Chondrocyte (in vitro differentiated cells): ENCODE data around the gene TSPYL2. TPM values are rescaled to one million over a fixed set of nuclear protein-coding genes. Genes with fewer than 3 reads are reported as not detected.

Experiments
- DNase-seq: peaks from one replicate; pipeline ENCODE4 v3.0.0; 2021; ENCODE audit warnings: mixed read lengths, low spot score
- H3K27ac Mint-ChIP-seq: one replicate; pipeline ENCODE4 v1.8.0; 2021; ENCODE audit warnings: mild to moderate bottlenecking, moderate library complexity, mixed read lengths; ENCODE audit not compliant: unreplicated experiment
- H3K27me3 Mint-ChIP-seq: 2 replicates; pipeline ENCODE4 v1.8.0; 2021; ENCODE audit warnings: low read depth, mixed read lengths
- H3K36me3 Mint-ChIP-seq: 2 replicates; pipeline ENCODE4 v1.8.0; 2021; ENCODE audit warnings: low read depth, mixed read lengths
- H3K4me1 Mint-ChIP-seq: 2 replicates; pipeline ENCODE4 v1.8.0; 2021; ENCODE audit warnings: low read depth, mild to moderate bottlenecking, mixed read lengths
- H3K4me3 Mint-ChIP-seq: one replicate; pipeline ENCODE4 v1.8.0; 2021; ENCODE audit warnings: mild to moderate bottlenecking, moderate library complexity, mixed read lengths; ENCODE audit not compliant: unreplicated experiment
- H3K9me3 Mint-ChIP-seq: 2 replicates; pipeline ENCODE4 v1.8.0; 2021; ENCODE audit warnings: low read depth, mixed read lengths
- total RNA-seq: library from RNA; stranded (reverse); gene quantifications from 3 replicates; pipeline ENCODE4 v1.2.1, GENCODE V29; 2021
- TF ChIP-seq, protein P1 (sequence below): fragments of 200-600 bp; sonication (generic); IDR thresholded peaks from 2 replicates; pipeline ENCODE4 v1.5.0; 2021; ENCODE audit warnings: antibody characterized with exemption, mild to moderate bottlenecking, moderate library complexity

The TSPYL2 gene
- total RNA-seq, 1 donor from 2014 or later: 29.8 TPM

DNA sequence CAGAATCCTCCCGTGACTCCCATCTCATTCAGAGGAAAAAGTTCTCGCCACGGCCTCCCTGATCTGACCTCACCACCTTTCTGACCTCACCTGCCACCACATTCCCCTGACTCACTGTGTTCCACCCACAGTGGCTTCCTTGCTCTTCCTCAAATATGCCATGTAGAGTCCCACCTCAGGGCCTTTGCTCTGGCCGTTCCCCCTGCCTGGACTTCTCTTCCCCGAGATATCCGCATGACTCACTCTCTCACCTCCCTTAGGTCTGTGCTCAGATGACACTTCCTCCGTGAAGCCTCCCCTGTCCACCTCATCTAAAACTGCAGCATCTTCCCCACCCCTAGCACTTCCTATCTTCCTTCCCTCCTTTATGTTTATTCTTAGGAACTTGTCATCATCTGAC is 7.2 kb upstream of the TSPYL2 start:
- no peak for DNase-seq
- H3K9me3 Mint-ChIP-seq: no peaks in the 10 kb centered on the region
- H3K27me3 Mint-ChIP-seq: no peaks in the 10 kb centered on the region
- H3K36me3 Mint-ChIP-seq: peaks cover 3% of the 10 kb centered on the region
- no peak overlapping the region for H3K27ac Mint-ChIP-seq
- no peak overlapping the region for H3K4me3 Mint-ChIP-seq
- TF ChIP-seq, protein P1, sequence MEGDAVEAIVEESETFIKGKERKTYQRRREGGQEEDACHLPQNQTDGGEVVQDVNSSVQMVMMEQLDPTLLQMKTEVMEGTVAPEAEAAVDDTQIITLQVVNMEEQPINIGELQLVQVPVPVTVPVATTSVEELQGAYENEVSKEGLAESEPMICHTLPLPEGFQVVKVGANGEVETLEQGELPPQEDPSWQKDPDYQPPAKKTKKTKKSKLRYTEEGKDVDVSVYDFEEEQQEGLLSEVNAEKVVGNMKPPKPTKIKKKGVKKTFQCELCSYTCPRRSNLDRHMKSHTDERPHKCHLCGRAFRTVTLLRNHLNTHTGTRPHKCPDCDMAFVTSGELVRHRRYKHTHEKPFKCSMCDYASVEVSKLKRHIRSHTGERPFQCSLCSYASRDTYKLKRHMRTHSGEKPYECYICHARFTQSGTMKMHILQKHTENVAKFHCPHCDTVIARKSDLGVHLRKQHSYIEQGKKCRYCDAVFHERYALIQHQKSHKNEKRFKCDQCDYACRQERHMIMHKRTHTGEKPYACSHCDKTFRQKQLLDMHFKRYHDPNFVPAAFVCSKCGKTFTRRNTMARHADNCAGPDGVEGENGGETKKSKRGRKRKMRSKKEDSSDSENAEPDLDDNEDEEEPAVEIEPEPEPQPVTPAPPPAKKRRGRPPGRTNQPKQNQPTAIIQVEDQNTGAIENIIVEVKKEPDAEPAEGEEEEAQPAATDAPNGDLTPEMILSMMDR: no peak
- H3K4me1 Mint-ChIP-seq: peaks cover 12% of the 10 kb centered on the region

DNA sequence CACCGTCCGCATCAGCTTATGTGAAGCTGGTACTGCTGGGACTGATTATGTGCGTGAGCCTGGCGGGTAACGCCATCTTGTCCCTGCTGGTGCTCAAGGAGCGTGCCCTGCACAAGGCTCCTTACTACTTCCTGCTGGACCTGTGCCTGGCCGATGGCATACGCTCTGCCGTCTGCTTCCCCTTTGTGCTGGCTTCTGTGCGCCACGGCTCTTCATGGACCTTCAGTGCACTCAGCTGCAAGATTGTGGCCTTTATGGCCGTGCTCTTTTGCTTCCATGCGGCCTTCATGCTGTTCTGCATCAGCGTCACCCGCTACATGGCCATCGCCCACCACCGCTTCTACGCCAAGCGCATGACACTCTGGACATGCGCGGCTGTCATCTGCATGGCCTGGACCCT is 5.5 kb upstream of the TSPYL2 start:
- no peak for DNase-seq
- no peaks in the 10 kb centered on the region for H3K9me3 Mint-ChIP-seq
- peaks cover 3% of the 10 kb centered on the region for H3K36me3 Mint-ChIP-seq
- no peaks in the 10 kb centered on the region for H3K27me3 Mint-ChIP-seq
- no peak overlapping the region for H3K4me3 Mint-ChIP-seq
- H3K27ac Mint-ChIP-seq: no peak overlapping the region
- TF ChIP-seq, protein P1: no peak
- H3K4me1 Mint-ChIP-seq: peaks cover 14% of the 10 kb centered on the region

DNA sequence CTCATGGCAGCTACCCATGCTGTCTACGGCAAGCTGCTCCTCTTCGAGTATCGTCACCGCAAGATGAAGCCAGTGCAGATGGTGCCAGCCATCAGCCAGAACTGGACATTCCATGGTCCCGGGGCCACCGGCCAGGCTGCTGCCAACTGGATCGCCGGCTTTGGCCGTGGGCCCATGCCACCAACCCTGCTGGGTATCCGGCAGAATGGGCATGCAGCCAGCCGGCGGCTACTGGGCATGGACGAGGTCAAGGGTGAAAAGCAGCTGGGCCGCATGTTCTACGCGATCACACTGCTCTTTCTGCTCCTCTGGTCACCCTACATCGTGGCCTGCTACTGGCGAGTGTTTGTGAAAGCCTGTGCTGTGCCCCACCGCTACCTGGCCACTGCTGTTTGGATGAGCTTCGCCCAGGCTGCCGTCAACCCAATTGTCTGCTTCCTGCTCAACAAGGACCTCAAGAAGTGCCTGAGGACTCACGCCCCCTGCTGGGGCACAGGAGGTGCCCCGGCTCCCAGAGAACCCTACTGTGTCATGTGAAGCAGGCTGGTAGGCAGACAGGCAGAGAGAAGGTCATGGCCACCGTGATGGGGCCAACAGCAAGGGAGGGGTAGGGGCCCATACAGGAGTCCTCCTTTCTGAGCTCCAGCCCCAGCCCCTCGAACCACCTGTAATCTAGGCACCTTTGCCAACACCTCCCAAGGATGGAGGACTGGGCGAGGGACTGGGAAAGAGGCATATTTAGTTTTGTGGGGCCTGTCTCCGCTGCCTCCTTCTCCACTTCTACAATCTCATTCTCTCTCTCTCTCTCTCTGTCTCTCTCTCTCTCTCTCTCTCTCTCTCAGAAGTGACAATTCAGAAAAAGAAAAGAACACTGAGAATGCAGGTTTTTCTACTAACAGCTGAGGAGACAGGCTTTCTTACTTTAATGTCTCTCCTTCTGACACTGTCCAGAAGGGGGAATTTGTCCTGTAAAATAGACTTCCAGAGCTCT is 4.7 kb upstream of the TSPYL2 start:
- Mint-ChIP-seq H3K9me3 (no peaks in the 10 kb centered on the region), H3K4me3 (no peak overlapping the region), H3K4me1 (peaks cover 6% of the 10 kb centered on the region), H3K36me3 (peaks cover 3% of the 10 kb centered on the region), H3K27ac (no peak overlapping the region), H3K27me3 (no peaks in the 10 kb centered on the region)
- DNase-seq: no peak
- TF ChIP-seq, protein P1: no peak

DNA sequence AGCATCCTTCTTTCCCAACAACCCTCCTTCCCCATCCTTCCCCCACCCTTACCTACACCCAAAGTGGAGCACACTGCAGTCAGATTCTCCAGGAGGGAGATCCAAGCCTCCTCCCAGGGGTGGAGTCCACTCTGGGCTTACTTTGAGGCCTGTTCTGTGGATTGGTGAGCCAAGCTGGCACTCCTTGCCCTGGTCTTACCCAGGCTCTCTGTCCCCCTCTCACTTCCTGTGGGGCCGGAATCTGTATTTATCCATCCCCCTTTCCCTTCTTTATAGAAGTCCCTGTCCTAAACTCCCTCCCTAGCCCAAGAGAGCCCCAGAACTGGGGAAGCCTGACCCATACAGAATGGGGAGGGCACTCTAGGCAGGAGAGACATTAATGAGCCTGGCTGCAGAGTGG is 3.2 kb upstream of the TSPYL2 start:
- Mint-ChIP-seq H3K4me3 (no peak overlapping the region), H3K9me3 (no peaks in the 10 kb centered on the region), H3K4me1 (peaks cover 16% of the 10 kb centered on the region), H3K27me3 (no peaks in the 10 kb centered on the region), H3K36me3 (peaks cover 3% of the 10 kb centered on the region), H3K27ac (peak overlapping the region; percentile 54)
- no peak for DNase-seq
- TF ChIP-seq, protein P1: no peak

DNA sequence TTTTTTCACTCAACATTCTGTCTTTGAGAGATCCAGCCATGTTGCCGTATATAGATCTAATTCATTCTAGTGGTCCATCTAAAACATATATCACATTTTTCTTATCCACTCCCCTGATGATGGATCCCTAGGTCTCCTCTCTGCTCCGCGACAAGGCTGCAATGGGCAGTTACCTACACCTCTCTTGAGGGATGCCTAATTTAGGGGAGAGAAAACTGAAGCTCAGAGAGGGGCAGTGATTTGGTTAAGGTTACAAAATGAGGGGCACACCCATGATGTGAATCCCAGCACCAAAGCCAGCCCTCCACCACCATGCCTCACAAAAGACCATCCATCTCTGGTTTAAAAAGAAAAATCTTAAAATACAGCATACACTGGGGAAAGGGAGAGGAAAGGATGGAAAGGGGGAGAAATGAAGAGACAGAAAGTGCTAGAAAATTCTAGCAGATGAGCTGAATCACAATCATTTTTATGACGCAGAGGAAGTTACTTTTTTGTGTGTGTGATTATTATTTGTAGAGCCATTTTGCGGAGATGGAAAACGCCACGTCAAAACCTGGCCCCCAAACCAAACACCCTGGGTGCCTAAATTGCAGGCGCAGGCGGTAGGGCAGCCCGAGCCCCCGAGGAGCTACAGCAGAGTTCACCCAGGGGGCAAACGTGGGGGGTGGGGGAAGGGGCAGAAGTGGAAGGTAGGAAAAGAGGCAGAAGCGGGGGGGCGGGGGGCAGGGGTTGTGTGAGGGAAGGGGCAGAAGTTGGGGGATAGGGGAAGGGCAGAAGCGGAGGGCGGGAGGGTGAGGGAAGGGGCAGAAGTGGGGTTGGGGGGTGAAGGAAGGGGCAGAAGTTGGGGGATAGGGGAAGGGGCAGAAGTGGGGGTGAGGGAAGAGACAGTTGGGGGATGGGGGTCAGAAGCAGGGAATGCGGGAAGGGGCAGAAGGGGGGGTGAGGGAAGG is 1.3 kb upstream of the TSPYL2 start:
- no peaks in the 10 kb centered on the region for H3K27me3 Mint-ChIP-seq
- H3K4me1 Mint-ChIP-seq: peaks cover 30% of the 10 kb centered on the region
- H3K9me3 Mint-ChIP-seq: peaks cover 7% of the 10 kb centered on the region
- peak overlapping the region; percentile 94 for H3K27ac Mint-ChIP-seq
- H3K4me3 Mint-ChIP-seq: peak overlapping the region; percentile 61
- no peak for DNase-seq
- H3K36me3 Mint-ChIP-seq: peaks cover 11% of the 10 kb centered on the region
- TF ChIP-seq, protein P1: no peak
